Activated CD4-positive, alpha-beta T cell treated with anti-CD3 and anti-CD28 coated beads, Interleukin-2, amount 50 U/mL, for 1 hour (primary cell): Measurements from ENCODE around the gene CEBPZ.
"Not testable (repeated sequence)": the region's sequence is repeated elsewhere in the genome, so short reads cannot be mapped to it uniquely, and the experiment has no call there.

ENCODE experiments used
- DNase-seq: peaks from one replicate; pipeline ENCODE4 v3.0.0-alpha.2; 2020

The CEBPZ gene

DNA sequence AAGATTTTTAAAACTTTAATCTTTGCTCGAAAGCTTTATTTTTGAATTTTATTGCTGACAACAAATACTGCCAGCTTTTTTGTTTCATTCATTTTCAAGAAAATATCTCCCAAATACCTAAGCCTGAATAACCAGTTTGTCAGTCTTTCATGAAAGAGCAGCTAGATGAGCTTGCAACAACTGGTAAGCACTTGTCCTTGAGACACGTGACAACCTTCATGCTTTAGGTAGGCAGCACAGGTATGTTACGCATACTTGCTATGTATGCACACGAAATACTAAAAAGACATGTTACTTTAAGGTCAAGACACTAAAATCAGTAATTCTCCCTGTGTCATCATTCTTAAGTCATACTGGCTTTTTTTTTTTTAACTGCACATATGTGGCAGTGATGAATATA, 12.3 kb downstream of the CEBPZ start:
- DNase-seq: no peak

DNA sequence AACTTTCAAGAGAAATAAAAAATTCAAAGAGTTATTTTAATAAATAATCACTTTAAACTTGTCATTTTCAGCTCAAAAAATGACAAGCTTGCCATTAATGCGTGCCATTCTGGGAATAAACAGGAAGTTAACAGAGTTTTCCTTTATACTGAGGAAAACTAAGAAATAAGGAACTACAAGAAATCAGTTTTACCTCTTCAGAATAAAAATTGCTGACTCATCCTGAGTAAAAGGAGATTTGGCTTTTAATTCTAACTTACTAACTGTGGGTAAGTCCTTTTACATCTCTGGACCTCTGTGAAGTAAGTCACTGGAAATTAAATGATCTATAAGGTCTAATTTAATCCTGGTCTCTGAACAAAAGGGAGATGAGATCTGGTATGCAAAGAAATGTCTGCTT, 16.1 kb downstream of the CEBPZ start:
- no peak for DNase-seq

DNA sequence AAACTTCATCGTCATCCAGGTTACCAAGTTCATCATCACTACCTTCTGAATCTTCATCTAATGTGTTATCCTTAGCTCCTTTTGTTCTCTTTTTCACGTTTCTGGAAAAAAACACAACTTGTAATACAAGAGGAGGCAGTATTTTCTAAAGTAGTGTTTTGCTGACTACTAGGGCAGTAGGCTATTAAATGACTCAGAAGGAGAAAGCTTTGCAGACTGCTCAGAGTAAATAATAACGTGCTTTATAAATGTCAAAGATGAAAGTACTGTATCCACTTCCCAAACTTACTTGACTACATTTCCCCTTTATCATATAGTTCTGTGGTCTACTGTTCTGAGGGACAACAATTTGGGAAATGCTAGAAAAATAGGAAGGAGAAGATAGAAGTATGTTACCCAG, 19.5 kb downstream of the CEBPZ start:
- no peak for DNase-seq

DNA sequence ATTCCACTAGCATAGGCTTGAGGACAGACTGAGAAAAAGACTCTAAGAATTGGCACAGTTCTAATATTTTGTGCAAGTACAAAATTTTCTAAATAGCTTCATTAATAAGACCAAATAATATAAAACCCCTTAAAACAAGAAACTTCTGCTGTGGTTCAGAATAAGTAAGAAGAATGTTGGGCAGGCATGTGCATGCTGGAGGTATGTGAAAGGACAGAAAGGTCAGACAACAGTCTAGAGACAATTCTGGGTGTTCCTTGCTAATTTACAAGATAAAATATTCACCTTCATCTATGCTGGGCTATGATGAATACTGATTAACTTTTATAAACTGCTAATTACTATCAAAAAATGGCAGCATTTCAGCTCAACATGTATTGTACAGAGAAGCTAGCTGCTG, 20.2 kb downstream of the CEBPZ start:
- no peak for DNase-seq

DNA sequence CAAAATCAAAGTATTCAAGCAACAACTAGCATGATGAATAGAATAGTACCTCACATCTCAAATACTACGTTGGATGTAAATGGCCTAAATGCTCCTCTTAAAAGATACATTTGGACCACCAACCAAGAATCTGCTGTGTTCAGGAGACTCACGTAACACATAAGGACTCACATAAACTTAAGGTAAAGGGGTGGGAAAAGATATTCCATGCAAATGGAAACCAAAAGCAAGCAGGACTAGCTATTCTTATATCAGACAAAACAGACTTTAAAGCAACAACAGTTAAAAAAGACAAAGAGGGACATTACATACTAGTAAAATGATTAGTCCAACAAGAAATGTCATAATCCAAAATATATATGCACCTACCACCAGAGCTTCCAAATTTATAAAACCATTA, 24.6 kb downstream of the CEBPZ start:
- DNase-seq: not testable (repeated sequence)

DNA sequence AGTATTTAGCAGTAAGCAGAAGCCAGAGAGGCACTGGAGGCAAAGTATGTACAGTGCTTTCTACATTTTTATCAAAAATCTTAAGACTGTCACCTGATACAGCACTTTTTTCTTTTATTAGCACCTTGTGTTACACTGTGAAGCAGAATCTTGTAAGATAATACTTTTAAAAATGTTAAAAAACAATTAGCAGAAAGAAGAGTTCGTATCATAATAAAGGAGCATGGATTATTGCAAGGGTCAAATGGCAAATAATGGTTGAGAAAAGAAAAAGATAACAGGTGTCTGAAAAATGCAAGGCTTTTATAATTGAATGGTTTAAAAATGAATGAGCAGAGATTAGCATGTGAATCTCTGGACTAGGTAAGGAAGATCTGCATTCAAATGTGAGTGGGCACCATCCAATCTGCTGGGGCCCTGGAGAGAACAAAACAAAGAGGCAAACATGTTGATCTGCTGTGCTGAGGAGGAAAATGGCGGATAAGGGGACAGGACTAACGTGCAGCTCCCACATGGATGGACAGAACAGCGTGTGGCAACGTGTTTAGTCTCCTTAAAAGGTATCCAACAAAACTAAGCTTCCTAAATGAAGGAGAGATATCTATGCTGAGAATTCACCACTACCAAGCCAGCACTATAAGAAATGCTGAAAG, 25.6 kb downstream of the CEBPZ start:
- DNase-seq: no peak

DNA sequence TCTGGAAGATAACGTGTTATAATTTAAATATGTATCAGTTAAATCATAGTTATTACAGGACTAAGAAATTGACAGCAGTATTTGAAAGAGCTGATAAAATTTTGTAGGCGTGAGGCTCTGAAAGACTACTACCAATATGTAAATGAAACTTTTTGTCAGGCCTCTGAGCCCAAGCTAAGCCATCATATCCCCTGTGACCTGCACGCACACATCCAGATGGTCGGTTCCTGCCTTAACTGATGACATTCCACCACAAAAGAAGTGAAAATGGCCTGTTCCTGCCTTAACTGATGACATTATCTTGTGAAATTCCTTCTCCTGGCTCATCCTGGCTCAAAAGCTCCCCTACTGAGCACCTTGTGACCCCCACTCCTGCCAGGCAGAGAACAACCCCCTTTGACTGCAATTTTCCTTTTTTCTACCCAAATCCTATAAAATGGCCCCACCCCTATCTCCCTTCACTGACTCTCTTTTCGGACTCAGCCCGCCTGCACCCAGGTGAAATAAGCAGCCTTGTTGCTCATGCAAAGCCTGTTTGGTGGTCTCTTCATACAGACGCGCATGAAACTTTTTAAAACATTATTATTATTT, 26.2 kb downstream of the CEBPZ start:
- not testable (repeated sequence) for DNase-seq

DNA sequence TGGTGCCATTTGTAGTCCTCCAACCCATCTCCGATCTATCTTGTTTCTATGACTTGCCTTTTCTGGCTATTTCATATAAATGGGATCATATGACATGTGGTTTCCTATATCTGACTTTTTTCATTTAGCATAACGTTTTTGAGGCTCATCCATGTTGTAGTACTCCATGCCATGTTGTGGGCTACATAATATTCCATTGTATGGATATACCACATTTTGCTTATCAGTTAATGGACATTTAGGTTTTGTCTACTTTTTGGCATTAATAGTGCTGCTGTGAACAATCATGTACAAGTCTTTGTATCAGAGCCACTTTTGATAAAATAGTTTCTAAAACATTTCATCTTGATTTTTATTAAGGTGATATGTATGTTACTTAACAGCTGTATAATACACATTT, 27.7 kb downstream of the CEBPZ start:
- no peak for DNase-seq

DNA sequence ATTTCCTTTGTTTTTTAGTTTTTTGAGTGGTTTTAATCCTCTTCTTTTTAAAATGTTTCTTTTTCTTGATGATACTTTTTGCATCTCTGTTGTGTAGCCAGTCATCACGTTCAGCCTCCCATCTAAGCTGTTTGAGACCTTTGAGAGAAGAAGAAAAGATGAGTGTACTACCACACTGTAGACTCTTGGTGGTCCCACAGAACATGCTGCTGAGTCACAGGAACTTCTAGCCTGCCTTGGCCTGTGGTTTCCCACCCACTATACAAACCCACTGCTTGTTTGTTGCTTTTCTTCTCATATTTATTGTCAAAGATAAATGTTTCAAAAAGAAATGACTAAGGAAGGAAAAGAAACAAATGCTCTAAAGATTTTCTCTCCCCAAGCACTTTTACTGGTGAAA, 29.6 kb downstream of the CEBPZ start:
- no peak for DNase-seq

DNA sequence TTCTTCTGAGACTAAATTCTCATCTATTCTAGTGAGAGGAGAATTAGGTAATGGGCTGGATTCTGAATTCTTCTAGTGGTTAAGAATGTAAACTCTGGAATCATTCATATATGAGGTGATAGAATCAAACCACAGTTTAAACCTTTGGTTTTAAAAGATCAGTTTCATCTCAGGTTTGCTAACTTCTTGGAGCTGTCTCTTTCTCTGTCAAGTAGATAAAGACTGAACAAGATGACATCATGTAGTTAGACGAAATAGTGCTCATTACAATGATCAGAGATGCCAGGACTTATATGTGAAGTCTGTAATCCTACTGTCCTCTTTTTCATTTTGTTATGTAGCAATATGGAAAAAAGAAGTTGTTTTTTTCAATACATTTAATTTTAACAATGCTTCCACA, 30.2 kb downstream of the CEBPZ start:
- no peak for DNase-seq

DNA sequence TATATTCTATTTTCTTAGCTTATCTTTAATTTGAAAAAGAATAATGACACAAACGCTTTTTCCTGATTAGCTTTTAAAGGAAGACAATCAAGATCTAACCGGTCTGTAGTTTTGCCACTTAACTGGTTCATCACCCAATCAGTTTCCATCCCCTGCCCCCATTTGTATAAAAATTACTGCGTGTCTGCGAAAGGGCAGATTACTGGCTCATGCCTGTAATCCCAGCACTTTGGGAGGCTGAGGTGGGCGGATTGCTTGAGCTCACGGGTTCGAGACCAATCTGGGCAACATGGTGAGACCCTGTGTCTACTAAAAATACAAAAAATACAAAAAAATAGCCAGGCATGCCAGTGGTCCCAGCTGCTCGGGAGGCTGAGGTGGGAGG, 32.7 kb downstream of the CEBPZ start:
- DNase-seq: no peak

DNA sequence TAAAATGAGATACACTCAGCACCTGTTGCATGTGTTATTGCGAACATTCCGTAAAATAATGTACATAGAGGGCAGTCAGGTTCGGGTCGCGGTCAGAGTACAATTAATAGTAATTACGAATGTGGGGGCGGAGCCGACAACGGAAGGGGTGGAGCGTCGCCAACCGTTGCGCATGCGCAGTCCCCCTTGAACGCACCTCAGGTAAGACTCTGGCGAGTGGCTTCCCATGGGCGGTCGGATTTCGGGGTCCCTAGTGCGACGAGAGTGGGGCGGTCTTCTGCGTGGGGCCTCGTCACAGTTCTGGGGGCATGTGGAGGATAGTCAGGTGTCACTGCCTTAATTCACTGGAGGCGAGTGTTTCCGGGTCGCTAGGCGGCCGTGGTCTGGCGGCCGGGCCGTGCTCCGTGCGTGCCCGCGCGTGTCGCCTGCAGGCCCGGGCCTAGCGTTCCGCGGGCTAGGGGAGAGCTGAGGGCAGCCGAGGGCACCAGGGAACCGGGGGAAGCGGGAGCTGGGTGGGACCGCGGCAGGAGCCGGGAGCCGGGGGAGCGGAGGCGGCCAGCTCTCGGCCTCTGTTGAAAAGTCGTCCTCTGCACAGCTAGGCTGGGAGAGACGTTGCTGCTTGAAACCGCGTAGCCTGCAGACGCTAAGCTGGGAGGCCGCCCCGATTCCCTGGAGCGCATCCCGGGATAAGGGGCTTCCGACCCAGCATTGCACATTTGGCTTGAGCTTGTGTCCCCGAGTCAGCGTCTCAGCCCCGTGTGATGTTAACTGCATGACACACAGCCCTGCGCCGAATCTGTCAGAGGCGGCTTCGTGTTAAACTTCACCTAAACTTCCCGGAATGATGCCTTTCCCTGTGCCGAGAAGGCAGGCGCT, 34.8 kb downstream of the CEBPZ start, which contains the start of gene CEBPZOS:
TSS of gene CEBPZOS (plus strand) at position 177 of the 876 bp plus-strand sequence. CDS start 3,209 bp downstream, outside the sequence.
- peak; percentile 89 for DNase-seq

DNA sequence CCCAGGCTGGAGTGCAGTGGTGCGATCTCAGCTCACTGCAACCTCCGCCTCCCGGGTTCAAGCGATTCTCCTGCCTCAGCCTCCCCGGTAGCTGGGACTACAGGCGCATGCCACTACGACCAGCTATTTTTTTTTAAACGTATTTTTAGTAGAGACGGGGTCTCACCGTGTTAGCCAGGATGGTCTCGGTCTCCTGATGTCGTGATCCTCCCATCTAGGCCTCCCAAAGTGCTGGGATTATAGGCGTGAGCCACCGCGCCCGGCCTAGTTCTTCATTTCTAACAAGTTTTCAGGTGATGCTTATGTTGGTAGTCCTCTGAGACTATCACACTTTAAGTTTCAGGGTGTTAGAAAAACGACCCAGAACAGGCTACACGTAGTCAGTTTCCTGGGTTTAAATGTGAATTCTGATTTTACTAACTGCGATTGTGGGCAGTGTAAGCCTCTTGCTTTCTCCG, 35.5 kb downstream of the CEBPZ start:
- DNase-seq: not testable (repeated sequence)

DNA sequence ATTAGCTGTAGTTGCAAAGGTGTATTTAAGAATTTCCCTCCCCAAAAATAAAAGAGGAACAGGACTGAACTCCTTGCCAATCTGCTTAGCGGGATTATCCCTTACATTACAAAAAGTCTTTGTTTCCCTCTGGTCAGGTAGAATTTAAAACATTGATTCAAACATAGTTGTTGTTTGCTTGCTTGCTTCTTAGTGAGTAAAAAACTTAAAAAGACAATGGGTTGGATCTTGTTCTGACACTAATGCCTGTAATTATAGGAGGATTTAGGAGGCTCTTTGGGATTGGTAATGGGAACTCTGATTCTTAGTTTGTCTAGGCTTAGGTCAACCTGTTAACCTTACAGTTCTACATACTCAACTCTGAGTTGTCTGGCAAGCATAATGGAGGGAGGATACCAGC, 38.8 kb downstream of the CEBPZ start:
- no peak for DNase-seq

DNA sequence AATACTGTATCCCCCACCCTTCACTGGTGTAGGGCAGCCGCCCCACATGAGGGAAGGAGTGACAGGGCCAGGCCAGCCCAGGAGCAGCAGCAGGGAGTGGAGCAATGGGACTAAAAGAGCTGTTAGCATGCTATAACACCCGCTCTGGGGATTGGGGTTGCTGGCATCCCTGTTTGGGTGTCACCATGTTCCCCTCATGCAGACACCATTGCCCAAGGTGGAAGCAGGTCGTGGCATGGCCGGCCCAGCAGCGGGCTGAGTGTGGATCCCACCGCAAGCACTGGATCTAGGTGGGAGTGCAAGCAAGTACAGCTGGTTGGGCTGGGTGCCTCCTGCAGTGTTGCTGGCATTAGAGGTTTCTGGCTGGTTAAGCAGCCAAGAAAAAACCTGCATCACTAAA, 39.6 kb downstream of the CEBPZ start:
- no peak for DNase-seq

DNA sequence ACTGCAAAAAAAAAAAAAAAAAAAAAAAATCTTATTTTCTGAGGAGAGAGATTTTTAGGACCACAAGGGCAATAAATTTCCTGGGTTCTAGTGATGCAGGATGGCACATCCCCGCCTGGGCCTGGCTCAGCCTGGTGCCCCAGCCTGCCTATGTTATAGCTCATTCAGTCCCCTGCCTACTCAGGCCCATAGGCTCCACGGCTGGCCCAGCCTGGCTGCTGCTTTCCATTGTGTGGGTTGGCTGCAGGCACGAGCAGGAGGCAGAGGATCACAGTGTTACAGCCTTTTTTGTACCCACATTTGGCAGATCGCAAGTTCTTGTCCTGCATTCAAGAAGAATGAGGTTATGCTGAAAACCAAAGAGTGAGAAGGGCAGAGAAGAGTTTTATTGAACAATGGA, 40.1 kb downstream of the CEBPZ start:
- DNase-seq: no peak

DNA sequence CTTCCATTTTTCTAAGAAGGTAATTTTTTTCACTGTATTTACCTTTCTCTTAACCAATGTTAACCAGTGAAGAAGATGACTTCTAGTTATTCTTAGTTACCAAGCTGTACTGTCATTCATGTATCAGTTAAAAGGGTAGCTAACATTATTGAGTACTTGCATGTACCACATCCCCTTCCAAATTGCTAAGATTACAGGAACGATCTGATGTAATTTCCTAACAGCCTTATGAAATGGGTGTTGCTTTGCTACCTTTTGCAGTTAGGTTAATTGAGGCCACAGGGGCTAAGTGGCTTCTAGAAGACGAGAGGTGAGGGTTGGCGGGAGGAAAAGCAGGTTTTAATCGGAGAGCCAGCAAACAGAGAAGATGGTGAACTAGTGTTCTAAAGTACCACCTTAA, 41.1 kb downstream of the CEBPZ start:
- no peak for DNase-seq

DNA sequence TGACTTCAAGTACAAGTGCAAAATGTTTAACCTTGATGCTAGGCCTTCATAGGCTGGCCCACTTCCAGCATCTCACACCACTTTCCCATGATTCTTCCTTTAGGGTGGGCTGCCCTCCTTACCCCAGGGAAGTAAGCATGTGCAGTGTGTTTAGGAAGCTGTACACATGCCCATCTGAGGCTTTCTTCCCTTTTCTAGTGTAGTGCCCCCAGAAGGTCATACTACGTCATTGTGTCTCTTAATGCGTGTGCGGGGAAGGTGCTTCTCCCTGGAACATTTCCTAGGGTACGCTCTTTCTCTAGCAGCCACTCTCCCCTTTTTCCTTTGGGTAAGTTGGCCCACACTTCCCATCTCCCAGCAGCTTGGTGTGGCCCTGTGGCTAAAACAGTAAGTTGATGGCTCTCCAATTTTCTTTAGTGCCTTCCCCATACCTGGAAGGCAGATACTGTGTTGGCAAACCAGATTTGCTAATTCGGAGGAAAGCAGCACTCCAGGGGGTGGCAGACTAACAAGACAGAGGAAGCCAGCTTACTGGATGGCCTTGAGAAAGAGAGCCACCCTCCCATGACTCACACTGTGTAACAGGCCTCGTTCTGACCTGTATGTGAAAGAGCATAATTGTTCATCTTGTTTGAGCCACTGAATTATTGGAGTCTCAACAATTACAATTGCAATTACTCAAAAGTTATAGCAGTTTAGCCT, 41.8 kb downstream of the CEBPZ start:
- DNase-seq: no peak

DNA sequence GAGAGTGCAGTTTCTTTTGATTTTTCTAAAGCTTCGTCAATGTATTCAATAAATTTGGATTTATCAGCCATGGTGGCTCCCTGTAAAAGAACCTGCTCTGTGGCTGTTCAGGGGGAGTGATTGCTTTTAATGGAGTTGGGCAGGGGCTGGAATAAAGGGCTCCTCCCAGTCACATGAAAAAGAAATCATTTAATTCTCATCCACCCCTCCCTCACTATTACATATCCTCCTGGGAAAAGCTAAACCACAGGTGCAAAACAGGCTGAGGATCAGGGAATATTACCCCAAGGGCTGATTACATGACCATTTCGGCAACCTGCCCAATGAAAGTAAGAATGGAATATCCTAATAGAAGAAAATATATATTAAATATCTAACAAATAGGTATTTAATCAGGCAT, 42.8 kb downstream of the CEBPZ start, which contains the start of gene SULT6B1:
TSS of gene SULT6B1 (minus strand) at position 101 of the 400 bp plus-strand sequence. CDS start at position 71, 30 bp downstream.
- DNase-seq: no peak

DNA sequence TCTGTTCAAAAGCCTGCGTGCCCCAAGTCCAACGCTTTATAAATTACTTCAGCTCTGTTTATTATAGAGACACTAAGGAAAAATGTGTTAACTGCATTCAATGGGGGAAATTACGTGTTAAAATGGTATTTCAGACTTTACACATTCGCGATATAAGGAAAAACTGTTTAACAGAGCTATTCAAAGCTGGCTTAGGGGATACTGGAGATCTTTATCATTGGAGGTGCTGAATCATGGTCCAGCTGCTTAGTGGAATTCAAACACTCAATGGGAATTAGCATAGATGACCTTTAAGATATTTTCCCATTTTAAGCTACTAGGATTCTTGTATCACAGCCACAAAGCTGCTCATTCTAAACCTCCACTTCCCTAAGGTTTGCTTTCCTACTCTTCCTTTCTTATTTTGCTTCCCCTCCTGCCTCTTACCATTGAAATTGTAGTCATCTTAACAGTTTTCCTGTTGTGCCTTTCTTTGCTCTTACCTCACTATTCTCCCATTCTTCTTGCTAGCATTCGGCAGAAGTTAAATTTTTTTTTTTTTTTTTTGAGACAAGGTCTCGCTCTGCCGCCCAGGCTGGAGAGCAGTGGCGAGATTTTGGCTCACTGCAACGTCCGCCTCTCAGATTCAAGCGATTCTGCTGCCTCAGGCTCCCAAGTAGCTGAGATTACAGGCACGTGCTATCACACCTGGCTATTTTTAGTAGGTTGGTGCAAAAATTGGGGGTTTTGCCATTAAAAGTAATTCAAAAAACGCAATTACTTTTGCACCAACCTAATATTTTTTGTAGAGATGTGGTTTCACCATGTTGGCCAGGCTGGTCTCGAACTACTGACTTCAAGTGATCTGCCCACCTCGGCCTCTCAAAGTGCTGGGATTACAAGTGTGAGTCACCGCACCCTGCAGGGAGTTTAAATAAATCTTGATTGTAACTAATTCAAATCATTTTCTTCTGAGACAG, 49.4 kb downstream of the CEBPZ start:
- DNase-seq: no peak

DNA sequence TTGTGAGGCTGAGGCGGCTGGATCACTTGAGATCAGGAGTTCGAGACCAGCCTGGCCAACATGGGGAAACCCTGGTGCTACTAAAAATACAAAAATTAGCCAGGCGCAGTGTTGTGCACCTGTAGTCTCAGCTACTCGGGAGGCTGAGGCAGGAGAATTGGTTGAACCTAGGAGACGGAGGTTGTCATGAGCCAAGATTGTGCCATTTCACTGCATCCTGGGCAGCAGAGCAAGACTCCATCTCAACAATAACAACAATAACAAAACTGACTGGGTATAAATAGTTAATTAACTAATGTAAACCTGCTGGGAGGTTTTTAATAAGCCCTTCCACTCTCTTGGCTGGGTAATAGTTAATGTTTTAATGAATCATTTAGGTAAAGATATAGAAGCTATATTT, 50.8 kb downstream of the CEBPZ start:
- no peak for DNase-seq
